PC-9 (cell line): ENCODE data around the gene PLIN1. TPM values are rescaled to one million over a fixed set of nuclear protein-coding genes. Genes with fewer than 3 reads are reported as not detected.

Source experiments
- BruUV-seq: library from RNA; stranded (reverse); fragments of 400-500 nt; replicated peaks from 2 replicates; lab custom pipeline; 2021; lab: Mats Ljungman, UMichigan
- CTCF ChIA-PET: fragments of 300-600 bp; sonication (Branson Sonifier 250); formaldehyde crosslinking; loops from one replicate; lab custom pipeline; 2022; ENCODE audit warnings: antibody characterized with exemption; lab: Charles Lee
- POLR2A ChIA-PET: fragments of 300-600 bp; sonication (Branson Sonifier 250); formaldehyde crosslinking; loops from one replicate; lab custom pipeline; 2022; ENCODE audit warnings: antibody characterized with exemption; ENCODE audit not compliant: unreplicated experiment; lab: Charles Lee
- DNase-seq, 2 experiments: peaks; one replicate each; pipeline versions ENCODE4 v3.0.0 to v3.0.0-alpha.2; 2015 to 2022; ENCODE audit warnings: mixed read lengths in 1 of 2
- H2AFZ ChIP-seq: fragments of 200-600 bp; sonication (generic); 2 replicates; pipeline ENCODE4 v1.8.1; 2017; ENCODE audit warnings: antibody characterized with exemption
- H3F3A ChIP-seq: fragments of 200-600 bp; sonication (generic); 2 replicates; pipeline ENCODE4 v1.8.1; 2017; ENCODE audit warnings: antibody characterized with exemption, mild to moderate bottlenecking, low read depth; ENCODE audit not compliant: insufficient read depth
- H3K27ac ChIP-seq: fragments of 200-600 bp; sonication (generic); 2 replicates; pipeline ENCODE4 v1.6.1; 2016; ENCODE audit warnings: mixed run types
- H3K27me3 ChIP-seq: fragments of 200-600 bp; sonication (generic); 2 replicates; pipeline ENCODE4 v1.6.1; 2016; ENCODE audit warnings: low read depth, mixed run types; ENCODE audit not compliant: insufficient read depth
- H3K36me3 ChIP-seq: fragments of 200-600 bp; sonication (generic); 2 replicates; pipeline ENCODE4 v1.6.1; 2016; ENCODE audit warnings: low read depth, mixed run types
- H3K4me1 ChIP-seq: fragments of 200-600 bp; sonication (generic); replicated peaks from 2 replicates; pipeline ENCODE4 v1.6.1; 2016; ENCODE audit warnings: mixed run types; ENCODE audit not compliant: insufficient read depth
- H3K4me2 ChIP-seq: fragments of 200-600 bp; sonication (generic); 2 replicates; pipeline ENCODE4 v1.6.1; 2017; ENCODE audit warnings: mixed run types
- H3K4me3 ChIP-seq: fragments of 200-600 bp; sonication (generic); 2 replicates; pipeline ENCODE4 v1.6.1; 2016; ENCODE audit warnings: mixed run types
- H3K79me2 ChIP-seq: fragments of 200-600 bp; sonication (generic); 2 replicates; pipeline ENCODE4 v1.6.1; 2017; ENCODE audit warnings: low read depth, mixed run types
- H3K9me2 ChIP-seq: fragments of 200-600 bp; sonication (generic); 2 replicates; pipeline ENCODE4 v1.8.1; 2017; ENCODE audit warnings: mild to moderate bottlenecking; ENCODE audit not compliant: insufficient read depth
- H3K9me3 ChIP-seq: fragments of 200-600 bp; sonication (generic); 2 replicates; pipeline ENCODE4 v1.8.1; 2016; ENCODE audit warnings: low read depth; ENCODE audit not compliant: insufficient read depth
- H4K20me1 ChIP-seq: fragments of 200-600 bp; sonication (generic); 2 replicates; pipeline ENCODE4 v1.8.1; 2017; ENCODE audit not compliant: insufficient read depth
- CTCF ChIP-seq: fragments of 200-600 bp; sonication (generic); conservative IDR thresholded peaks from 2 replicates; pipeline ENCODE4 v1.6.1; 2017; ENCODE audit warnings: mixed run types, antibody characterized with exemption, mild to moderate bottlenecking, moderate library complexity
- EZH2 ChIP-seq: fragments of 200-600 bp; sonication (generic); IDR thresholded peaks from 2 replicates; pipeline ENCODE4 v1.8.0; 2017; ENCODE audit warnings: antibody characterized with exemption, low read depth
- intact Hi-C: fragments of 100-400 bp; cut with micrococcal nuclease; formaldehyde crosslinking; loops from one replicate; pipeline ENCODE4 v1.10.0; 2022; ENCODE audit not compliant: unreplicated experiment
- total RNA-seq: library from RNA; stranded (reverse); gene quantifications from 2 replicates; pipeline ENCODE4 v1.2.3, GENCODE V29; 2021

The PLIN1 gene
- total RNA-seq, 1 experiment from 2014 or later, result 1.0 TPM

GRCh38 chr15:89707577-89707976 is 28.4 kb upstream of the PLIN1 start:
- Histone ChIP-seq H3K4me1 (no peaks in the 10 kb centered on the region), H3K79me2 (no peaks in the 10 kb centered on the region), H3F3A (no peaks in the 10 kb centered on the region), H3K36me3 (no peaks in the 10 kb centered on the region), H3K4me3 (no peak overlapping the region), H2AFZ (no peak overlapping the region), H3K9me3 (no peaks in the 10 kb centered on the region), H4K20me1 (no peaks in the 10 kb centered on the region), H3K9me2 (no peaks in the 10 kb centered on the region), H3K27me3 (no peaks in the 10 kb centered on the region), H3K4me2 (no peak overlapping the region), H3K27ac (no peak overlapping the region)
- intact Hi-C loops, result no loop called here
- TF ChIP-seq CTCF (no peak), EZH2 (no peak)
- no TSS peak for BruUV-seq
- POLR2A ChIA-PET, result no interaction called here
- no peak for DNase-seq
- CTCF ChIA-PET, result no interaction called here

GRCh38 chr15:89704411-89704810 is 25.2 kb upstream of the PLIN1 start:
- Histone ChIP-seq H3K4me2 (no peak overlapping the region), H3K4me1 (no peaks in the 10 kb centered on the region), H3F3A (no peaks in the 10 kb centered on the region), H3K27me3 (no peaks in the 10 kb centered on the region), H3K36me3 (no peaks in the 10 kb centered on the region), H3K9me2 (no peaks in the 10 kb centered on the region), H2AFZ (no peak overlapping the region), H3K79me2 (no peaks in the 10 kb centered on the region), H3K9me3 (no peaks in the 10 kb centered on the region), H3K27ac (no peak overlapping the region), H4K20me1 (no peaks in the 10 kb centered on the region), H3K4me3 (no peak overlapping the region)
- intact Hi-C loops, result no loop called here
- ChIA-PET CTCF (no interaction called here), POLR2A (no interaction called here)
- TF ChIP-seq CTCF (no peak), EZH2 (no peak)
- no TSS peak for BruUV-seq
- no peak for DNase-seq

DNA sequence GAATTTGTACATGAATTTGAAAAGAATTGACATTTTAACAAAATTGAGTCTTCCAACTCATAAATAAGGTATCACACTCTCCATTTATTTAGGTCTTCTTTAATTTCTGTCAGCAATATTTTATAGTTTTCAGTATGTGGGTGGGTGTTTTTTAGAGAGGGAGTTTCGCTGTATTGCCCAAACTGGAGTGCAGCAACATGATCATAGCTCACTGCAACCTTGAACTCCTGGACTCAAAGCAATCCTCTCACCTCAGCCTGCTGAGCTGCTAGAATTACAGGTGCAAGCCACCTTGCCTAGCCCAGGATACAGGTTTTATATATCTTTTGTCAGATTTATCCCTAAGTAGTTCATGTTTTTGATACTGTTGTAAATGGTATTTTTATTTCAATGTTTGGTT is 16.0 kb upstream of the PLIN1 start:
- Histone ChIP-seq H3K79me2 (peaks cover 1% of the 10 kb centered on the region; the same call in 1 of the 2 replicates), H3K4me3 (no peak overlapping the region), H4K20me1 (no peaks in the 10 kb centered on the region), H3K9me3 (no peaks in the 10 kb centered on the region), H3K27ac (no peak overlapping the region), H3F3A (peaks cover 16% of the 10 kb centered on the region; the same call in 1 of the 2 replicates), H3K9me2 (no peaks in the 10 kb centered on the region), H3K4me2 (no peak overlapping the region), H3K27me3 (no peaks in the 10 kb centered on the region), H3K4me1 (peaks cover 14% of the 10 kb centered on the region), H2AFZ (no peak overlapping the region), H3K36me3 (no peaks in the 10 kb centered on the region)
- BruUV-seq, result no TSS peak
- DNase-seq, result no peak
- CTCF ChIA-PET, result interaction anchor here (0.6 kb wide), 1 partner anchor 1473 kb away, joined by 3 read pairs; no protein-coding TSS in a partner anchor
- intact Hi-C loops, result no loop called here
- no peak for TF ChIP-seq EZH2
- TF ChIP-seq CTCF, result no peak
- POLR2A ChIA-PET, result no interaction called here
